Coronary artery (tissue), 2 donors: ENCODE results near the gene ZC3H8.
"Not testable (repeated sequence)": the region's sequence is repeated elsewhere in the genome, so short reads cannot be mapped to it uniquely, and the experiment has no call there.

Experiments used
- DNase-seq: peaks from one replicate; pipeline ENCODE4 v3.0.0-alpha.2; 2017; ENCODE audit warnings: low spot score
- H3K27ac ChIP-seq, 2 donors: fragments of 200-600 bp; sonication (generic); one replicate each; pipeline ENCODE4 v1.5.1; 2016 to 2019
- H3K4me3 ChIP-seq: fragments of 200-600 bp; sonication (generic); 2 replicates; pipeline ENCODE4 v1.5.1; 2016; ENCODE audit warnings: mild to moderate bottlenecking, moderate library complexity
- TF ChIP-seq, protein P1 (sequence below): fragments of 200-600 bp; sonication (generic); IDR thresholded peaks from one replicate; pipeline ENCODE4 v1.5.1; 2019; ENCODE audit warnings: antibody characterized with exemption

The ZC3H8 gene

DNA sequence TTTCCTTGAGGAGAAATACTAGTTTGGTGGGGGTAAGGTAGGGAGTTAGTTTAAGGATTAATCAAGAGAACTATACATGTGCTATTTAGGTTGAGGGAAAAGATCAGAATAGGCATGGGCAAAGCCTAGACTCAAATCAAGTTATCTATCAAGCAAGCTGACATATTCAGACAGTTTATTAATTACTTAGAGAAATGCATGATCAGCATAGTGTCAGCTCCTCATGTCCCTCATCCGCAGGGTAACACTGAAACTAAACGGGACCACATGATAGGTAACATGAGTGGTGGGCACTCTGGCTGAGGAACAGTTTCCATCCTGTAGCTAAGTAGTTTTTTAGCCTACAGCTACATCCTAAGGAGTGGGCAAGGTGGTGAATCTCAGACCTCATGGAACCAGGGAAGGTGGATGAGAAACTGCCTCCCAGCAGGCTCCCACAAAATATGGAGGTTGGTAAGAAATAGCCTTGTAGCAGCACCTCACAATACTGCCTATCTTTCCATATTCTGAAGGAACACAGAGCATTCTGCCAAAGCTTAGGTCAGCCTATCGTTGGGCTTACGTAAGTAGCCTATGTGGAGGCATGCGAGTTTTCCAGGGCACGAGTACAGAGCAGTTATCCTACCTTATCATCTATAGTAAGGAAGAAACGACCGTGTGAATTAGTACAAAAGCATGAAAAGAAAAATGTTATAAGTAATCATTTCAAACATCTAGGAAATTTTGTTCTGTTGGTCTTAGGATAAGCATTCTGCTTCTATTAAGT lies 39.0 kb upstream of the ZC3H8 start:
- Histone ChIP-seq H3K4me3 (no peak overlapping the region), H3K27ac (no peak overlapping the region)
- TF ChIP-seq, protein P1, sequence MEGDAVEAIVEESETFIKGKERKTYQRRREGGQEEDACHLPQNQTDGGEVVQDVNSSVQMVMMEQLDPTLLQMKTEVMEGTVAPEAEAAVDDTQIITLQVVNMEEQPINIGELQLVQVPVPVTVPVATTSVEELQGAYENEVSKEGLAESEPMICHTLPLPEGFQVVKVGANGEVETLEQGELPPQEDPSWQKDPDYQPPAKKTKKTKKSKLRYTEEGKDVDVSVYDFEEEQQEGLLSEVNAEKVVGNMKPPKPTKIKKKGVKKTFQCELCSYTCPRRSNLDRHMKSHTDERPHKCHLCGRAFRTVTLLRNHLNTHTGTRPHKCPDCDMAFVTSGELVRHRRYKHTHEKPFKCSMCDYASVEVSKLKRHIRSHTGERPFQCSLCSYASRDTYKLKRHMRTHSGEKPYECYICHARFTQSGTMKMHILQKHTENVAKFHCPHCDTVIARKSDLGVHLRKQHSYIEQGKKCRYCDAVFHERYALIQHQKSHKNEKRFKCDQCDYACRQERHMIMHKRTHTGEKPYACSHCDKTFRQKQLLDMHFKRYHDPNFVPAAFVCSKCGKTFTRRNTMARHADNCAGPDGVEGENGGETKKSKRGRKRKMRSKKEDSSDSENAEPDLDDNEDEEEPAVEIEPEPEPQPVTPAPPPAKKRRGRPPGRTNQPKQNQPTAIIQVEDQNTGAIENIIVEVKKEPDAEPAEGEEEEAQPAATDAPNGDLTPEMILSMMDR = no peak
- DNase-seq = no peak

DNA sequence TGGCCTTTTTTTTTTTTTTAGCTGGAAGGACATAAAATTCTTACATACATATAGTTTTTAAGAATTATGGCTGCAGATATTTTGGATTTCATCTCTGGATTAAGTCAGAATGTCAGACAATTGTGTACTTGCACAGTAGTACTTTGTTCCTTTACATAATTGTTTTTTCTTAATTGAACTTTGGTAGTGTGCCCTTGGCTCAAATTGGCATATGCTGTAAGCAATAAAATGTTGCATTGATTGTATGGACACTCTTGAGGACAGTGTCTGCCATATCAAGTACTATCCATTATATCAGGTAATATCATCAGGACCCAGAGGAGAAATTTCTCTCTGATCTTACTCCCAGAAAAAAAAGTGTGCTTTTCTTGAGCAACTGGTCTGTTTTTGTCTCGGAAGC lies 35.8 kb upstream of the ZC3H8 start:
- no peak for DNase-seq
- H3K4me3 ChIP-seq = no peak overlapping the region
- H3K27ac ChIP-seq = no peak overlapping the region
- TF ChIP-seq, protein P1 = no peak

DNA sequence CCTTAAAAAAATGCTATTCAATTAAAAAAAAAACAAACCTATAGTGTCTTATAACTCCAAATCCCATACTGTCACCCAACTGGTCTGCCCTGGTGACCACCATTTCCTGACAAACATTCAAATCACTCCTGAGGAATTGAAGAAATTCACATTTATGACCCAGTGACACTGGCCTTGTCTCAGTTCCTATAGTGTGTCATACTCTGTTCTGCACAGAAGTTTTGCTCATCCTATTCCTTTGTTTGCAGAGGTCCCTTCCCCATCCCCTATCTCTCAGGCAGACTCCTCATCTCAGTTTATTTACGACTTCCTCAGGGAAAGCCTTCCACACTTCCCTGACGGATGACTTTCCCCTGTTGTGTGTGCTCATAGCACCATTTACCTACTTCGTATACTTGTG lies 35.2 kb upstream of the ZC3H8 start:
- DNase-seq = no peak
- H3K27ac ChIP-seq = no peak overlapping the region
- TF ChIP-seq, protein P1 = no peak
- H3K4me3 ChIP-seq = no peak overlapping the region

DNA sequence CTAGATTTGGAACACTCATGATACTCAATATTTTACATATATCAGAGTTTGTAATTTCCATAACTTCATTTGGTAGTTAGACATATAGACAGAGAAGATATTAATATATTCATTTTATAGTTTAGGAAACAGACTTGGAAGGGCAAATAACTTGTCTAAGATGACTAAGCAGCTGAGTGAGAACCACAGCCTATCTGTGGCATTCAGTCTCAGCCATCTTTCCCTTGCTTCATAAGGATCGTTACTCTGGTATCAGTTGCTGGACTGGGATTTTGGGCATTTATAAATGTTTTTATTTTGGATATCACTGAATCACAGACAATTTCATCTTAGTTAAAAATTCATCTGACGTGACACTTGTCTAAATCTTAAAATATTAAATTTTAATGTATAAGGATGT lies 28.7 kb upstream of the ZC3H8 start:
- DNase-seq, H3K4me3 ChIP-seq, H3K27ac ChIP-seq: not testable (repeated sequence)

DNA sequence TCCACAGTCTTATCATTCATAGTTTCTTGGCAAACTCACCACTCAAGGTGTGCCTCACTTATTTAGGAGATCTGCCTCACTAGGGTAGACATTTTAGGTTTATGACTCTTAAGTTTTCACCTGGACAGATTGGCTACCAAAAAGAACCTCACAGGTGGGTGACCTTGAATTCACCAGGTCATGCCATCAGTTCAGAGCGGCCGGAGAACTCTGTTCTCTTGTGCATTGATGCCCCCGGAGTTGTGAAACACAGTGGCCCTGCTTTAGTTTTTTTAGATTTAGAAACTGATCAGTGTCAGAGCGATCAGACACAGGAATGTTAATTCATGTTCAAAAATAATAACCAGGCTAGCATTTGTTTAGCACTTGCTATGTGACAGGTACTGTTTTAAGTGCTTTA lies 27.2 kb upstream of the ZC3H8 start:
- not testable (repeated sequence) for H3K4me3 ChIP-seq, H3K27ac ChIP-seq, DNase-seq

DNA sequence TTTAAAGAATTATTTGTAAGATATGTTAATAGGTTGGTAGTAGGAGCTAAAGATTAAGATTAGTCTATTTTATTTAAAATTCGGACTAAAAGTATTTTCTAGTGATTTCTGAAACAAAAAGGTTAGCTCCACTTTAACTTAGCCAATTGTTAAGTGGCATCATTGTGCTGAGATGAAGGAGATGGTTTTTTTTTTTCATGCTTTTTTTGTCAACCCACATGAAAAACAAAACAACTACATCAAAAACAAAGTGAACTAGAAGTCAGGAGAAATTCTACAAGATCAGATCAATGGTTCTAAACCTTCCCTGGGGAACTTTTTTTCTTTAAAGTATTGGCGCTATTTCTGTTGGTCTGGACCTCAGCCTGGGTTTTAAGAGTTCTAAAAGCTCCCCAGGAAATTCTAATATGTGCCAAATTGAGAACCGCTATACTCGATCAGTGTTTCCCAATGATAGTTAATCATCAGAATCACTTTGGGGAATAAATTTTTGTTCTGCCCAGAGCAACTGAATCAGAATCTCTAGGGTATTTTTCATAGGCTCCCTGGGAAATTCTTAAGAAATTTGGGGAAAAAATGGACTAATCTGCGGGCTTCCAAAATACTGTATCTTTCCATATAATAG lies 22.9 kb upstream of the ZC3H8 start:
- Histone ChIP-seq H3K4me3 (no peak overlapping the region), H3K27ac (no peak overlapping the region)
- no peak for DNase-seq

DNA sequence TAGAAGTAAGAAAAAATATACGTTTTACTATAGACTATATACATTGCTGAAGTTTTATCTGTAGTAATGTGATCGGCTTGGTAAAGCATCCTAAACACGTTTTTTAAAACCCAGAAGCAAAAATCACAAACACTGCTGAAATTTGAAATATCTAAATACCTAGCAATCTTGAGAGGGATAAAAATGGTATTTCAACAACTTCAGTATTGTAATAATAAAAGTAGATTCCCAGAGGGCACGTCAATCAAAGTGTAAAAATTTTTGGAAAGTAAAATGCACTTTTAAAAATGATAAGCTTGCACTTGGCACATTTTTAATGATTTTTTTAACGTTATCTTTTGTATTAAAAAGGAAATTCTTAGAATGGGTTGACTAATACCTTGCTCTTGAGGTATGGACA lies 22.1 kb upstream of the ZC3H8 start:
- peak overlapping the region in 1 of 2 donors; percentile 99 for H3K27ac ChIP-seq
- TF ChIP-seq, protein P1 = no peak
- H3K4me3 ChIP-seq = peak overlapping the region; percentile 95
- no peak for DNase-seq

More for the DNA sequence above, 22.9 kb upstream of the ZC3H8 start:
- TF ChIP-seq, protein P1 = no peak
